NAMALWA (cell line): ENCODE results near the gene PPT2.
"Not testable (repeated sequence)": the region's sequence is repeated elsewhere in the genome, so short reads cannot be mapped to it uniquely, and the experiment has no call there.

Experiments used
- DNase-seq: peaks from one replicate; pipeline ENCODE4 v3.0.0-alpha.2; 2015; ENCODE audit warnings: low spot score

The PPT2 gene

DNA sequence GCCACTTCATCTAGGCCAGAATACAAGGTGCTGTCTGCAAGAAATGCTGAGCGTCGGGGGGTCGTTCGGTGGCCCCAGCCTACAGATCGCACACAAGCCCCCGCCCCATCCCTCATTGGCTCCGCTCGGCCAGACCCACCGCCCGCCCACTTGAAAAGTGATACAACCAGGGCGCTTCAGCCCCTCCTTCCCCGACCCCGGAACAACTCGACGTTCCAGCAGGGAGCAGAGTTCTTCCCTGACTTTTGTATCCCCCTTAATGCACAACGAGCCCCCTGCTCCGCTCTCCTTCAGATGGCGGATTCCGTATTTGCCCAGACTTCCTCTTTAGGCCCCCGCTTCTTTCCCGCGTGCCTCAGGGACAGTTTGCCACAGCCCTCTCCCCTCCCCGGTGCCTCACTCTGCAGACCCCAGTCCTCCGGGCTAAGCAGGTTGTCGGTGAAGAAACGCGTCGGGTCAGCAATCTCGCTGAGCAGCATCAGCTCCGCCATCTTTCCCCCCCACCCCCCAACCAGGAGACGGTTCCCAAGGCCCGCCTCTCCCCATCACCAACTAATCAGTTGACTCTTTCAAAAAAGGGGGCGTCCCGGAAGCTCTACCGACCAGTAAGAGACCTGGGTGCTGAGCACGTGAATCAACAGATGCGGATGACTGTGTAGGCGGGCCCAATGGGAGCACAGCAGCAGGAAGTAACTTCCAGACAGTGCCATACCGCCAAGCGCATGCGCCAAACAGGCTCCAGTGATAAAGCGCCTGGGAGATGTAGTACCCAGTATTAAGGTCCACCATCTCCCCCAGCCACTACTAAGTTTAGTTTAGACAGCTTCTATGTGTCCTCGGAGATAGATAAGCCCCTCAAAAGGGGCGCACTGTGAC lies 26.0 kb upstream of the PPT2 start, which contains the start of gene ATF6B:
TSS of gene ATF6B (minus strand) at position 530 of the 876 bp plus-strand sequence. CDS start at position 491, 39 bp downstream.
- peak; percentile 100 for DNase-seq

DNA sequence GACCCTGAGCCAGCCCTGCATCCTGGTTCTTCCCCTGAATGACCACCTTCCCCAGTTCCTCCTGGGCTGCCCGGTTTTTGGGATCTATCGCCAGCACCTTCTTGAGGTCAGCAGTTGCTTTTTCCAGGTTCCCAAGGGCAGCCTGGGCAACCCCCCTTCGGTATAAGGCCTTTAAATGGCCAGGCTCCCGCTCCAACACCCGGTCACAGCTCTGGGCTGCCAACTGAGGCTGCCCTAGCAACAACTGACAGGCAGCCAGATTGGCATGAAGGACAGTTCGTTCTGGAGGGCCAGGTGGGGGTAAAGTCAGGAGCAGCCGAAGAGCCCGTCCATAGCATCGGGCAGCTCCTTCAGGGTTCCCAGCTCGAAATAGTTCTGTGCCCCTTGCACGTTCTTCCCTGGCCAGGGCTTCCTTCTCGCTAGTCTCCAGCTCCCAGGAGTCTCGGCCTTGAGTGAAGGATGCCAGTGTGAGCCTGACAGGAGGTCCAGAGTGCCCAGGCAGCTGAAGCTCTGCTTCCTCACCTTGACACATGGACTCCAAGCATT lies 25.1 kb upstream of the PPT2 start:
- DNase-seq: no peak

DNA sequence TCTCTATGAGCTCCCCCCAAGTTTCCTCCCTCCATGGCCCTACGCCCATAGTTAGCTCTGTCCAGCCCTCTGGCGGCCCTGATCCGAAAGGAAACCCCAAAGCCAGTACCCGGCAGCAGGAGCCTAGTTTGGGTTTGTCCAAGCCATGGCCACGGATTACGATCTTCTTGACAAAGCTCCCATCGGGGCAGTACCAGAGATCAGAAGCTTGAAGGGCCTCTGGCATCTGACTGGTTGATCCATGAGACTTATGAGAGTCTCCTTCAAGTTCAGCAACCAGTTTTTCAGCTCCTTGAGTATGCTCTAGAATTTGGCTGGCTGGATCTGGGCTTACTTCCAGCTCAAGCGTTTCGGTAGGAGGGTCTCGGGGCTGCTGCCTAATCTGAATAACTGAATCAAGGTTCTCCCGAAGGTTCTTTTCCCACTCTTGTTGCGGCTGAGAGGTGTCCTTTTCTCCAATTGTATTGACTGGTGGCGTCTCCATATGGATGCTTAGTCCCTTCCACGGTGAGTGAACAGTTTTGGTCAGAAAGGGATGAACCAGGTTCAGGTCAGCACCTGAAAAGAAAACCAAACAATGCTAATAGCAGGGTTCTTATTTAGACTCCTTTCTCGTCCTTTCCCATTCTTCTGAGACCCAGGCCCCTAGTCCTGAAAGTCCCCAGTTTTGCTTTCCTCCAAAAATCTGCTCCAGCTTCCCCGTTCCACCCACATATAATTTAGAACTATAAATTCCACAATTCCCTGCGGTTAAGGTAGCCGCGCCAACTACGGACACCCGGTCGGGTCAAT lies 24.4 kb upstream of the PPT2 start:
- DNase-seq: no peak

DNA sequence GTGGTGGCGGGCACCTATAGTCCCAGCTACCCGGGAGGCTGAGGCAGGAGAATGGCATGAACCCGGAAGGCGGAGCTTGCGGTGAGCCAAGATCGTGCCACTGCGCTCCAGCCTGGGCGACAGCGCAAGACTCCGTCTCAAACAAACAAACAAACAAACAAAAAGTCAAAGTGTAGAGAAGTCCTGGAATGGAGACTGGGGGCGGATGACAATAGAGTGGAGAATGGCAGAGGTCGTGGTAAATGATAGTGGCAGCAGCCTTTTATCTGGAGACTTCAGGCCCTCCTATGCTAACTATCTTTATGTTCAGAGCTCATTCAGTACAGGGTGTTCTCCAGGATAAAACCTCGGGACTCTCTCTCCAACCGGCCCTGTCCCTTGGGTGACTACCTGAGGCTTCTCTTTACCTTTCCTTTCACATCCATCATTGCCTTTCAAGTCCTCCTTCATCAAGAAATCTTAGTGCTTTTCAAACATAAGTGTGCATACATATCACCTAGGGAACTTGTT lies 22.4 kb upstream of the PPT2 start:
- no peak for DNase-seq

DNA sequence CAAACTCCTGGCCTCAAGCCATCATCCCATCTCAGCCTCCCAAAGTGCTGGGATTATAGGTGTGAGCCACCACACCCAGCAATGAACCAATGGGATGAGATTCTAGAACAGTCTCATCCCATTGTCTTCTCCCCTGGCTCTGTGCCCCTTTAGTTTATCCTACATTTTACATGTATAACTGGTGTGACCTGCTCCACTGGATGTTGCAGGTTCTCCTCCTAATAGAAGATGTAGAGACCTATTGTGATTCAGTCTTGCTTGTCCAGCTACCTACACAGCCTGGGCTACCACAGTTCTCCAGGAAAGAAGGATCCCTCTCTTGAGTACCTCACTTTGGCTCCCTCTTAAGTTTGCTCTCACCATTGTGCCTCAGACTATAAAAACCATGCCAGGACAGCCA lies 21.8 kb upstream of the PPT2 start:
- DNase-seq: no peak

DNA sequence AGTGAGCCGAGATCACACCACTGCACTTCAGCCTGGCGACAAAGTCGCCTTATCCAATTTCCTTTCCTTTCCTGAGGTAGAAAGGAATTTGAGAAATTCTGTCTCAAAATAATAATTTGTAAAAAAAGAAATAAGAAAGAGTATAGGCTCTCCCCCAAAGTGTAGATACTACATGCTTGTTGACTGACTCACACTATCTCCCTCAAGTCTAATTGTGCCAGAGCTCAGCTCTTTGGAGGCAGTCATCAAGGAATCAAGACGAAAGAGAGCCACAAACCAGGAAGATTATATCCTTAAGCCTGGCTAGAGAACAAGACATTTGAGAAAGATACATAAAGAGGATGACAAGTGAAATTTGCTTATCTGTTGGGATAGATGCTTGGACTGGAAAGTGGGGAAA lies 20.2 kb upstream of the PPT2 start:
- no peak for DNase-seq

DNA sequence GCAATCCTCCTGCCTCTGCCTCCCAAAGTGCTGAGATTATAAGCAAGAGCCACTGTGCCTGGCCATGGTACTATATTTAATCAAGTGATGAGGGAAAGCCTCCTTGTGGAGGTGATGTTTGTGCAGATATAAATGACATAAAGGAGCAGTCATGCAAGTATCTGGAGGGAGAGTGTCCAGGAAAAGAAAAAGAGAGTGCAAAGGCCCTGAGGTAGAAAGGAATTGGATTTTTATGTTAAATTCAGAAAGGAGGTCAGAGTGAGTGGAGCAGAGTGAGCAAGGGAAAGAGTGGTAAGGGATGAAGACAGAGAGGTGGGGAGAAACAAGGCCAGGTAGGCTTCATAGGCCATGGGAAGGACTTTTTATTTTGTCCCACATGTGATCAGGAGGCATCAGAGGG lies 16.5 kb upstream of the PPT2 start:
- DNase-seq: no peak

DNA sequence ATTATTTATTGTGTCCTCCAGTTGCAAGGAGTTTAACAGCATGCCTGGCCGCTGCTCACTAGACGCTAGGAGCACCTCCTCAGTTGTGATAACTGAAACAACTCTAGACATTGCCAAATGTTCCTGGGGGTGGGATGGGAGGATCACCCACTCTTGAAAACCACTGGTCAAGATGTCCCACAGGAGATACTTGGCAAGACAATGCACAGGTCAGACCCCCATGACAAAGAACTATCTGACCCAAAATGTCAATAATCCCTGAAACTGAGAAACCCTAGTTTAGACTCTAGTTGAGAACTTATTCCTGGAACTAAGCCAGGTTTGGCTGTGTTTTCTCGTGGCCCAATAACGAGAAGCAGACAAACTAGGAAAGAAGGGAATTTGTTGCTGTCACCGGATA lies 14.4 kb upstream of the PPT2 start:
- DNase-seq: no peak

DNA sequence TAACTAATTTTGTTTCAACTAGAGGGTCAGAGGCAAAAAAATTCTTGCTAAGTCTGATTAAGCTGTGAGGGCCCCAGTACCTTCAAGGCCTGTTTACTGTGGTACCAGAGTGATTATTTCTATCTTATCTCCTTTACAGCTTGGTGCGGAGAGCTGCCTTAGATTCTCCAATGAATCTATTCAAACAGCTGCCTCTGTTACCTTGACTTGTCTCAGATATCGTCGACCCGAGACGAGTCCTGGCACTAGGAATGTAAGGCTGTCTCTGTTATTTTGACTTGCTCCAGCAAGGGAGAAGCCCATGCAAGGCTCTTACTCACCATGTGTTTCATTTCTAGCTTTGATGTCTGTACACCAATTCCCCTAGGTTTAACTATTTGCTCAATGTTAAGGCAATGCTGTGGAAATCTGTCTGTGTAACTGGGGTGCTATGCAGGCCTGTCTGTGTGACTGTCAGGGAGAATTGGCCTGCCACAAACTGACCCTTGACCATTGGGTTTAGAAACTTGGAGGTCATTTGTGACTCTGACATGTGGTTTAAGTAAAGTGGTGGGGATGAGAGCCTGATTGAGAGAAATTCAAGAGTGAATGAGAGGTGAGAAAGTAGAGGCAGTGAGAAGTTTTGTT lies 13.4 kb upstream of the PPT2 start:
- DNase-seq: no peak

DNA sequence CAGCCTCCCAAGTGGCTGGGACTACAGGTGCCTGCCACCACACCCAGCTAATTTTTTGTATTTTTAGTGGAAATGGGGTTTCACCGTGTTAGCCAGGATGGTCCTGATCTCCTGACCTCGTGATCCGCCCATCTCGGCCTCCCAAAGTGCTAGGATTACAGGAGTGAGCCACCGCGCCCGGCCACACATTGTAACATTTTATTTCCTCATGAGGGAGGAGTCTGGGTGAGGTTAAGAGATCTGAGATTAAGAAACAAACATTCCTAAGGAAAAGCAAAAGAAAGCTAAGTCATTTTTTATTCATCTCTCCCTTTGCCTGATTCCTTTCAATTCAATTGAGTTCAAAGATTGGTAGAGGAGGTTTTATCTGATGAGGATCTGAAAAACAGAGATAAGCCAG lies 9.7 kb upstream of the PPT2 start:
- DNase-seq: not testable (repeated sequence)

DNA sequence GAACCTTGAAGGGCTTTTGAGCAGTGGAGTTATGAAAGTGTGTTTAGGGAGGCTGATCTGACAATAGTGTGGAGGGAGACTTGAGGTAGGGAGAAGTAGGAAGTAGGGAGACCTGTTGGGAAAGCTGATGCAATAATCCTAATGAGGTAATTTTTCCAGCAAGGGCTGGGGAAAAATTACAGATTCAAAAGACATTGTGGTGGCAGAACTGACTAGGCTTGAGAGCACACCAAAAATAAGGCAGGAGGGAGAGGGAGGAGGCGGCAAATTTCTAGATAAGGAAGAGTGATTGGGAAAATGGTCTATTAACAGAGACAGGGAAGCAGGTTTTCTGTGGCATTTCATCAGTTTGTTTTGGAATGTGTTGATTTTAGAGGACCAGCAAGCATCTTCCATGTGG lies 7.7 kb upstream of the PPT2 start:
- no peak for DNase-seq

DNA sequence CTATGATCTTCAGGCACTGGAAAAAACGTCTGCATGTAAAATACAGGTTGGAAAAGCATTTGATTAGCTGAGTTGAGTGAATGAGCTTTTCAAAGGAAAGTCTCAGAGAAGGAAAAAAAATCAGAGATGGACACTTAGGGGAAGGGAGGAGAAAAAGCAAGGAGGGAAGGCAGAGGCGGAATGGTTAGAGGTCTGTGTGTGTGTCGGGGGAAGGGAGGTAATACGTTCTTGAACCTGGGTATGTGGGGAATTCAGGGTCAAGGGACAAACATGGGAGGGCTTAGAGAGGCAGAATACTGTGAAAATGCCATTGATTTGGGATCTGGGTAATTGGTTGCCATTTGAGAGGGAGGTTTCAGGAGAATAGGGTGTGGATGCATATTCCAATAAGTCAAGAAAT lies 7.3 kb upstream of the PPT2 start:
- no peak for DNase-seq

DNA sequence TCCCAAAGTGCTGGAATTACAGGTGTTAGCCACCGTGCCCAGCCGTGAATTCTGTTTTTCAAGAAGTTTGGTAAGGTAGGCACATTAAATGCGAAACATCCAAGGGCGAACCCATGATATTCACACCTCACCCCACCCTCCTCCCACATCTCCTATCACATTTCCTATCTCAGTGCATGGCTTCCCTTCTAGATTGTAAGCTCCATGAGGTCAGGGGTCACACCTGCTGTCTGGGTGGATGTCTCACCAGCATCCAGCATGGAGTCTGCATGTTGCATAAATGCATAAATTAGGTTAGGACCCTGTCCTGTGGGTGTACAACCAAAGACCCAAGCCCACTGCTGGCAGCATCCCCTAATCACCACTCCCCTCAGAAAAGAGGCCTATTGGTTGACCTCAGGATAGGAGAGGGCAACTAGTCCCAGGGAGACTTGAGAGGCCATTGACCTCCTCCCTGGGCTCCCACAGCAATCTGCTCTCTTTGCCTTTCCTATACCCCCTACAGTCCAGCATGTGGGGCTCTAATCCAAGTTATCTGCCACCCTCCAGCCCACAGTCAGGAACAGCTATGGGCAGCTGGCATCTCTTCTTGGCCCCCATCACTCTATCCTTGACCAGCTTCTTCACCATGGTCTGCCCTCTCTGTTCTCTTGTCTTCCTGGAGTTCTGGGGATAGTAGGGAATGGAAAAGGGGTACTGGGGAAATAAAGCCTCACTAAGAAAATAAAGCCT lies 6.4 kb upstream of the PPT2 start:
- no peak for DNase-seq

DNA sequence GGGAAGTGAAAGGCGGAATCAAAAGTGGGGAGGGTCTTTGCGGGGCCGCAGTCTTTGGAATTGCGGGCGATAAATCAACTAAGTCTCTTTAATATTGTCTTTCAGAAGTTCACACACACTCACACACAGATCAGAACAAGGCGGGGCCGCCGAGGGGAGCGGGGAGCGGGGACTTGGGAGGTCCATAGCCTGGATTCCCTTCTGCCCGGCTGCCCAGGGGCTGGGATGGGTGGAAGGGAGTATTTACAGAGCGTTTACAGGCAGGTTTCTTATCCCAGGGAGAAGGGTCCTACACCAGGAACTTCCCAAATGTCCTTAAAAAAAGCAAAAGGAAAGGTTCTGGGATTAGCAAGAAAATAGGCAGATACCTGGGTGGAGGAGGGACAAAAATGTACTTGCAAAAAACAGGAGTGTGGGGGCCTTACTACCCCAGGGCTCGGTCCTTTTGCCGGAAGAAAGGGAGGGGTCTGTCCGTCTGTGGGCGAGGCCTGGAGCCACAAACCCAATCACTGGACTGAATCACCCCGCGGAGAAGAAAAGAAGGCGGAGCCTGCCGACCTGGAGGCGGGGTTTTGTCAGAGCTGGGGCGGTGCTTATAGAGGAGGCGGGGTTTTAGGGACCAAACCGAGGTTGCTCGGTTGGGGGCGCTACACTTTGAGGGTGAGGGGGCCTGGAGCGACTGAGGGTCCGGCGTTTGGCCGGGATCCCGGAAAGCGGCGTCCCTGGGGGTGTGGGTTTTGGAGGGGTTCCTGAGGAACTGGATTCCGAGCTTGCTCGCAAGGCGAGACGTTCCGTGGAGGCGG lies 5.5 kb upstream of the PPT2 start:
- peak; percentile 62 for DNase-seq

DNA sequence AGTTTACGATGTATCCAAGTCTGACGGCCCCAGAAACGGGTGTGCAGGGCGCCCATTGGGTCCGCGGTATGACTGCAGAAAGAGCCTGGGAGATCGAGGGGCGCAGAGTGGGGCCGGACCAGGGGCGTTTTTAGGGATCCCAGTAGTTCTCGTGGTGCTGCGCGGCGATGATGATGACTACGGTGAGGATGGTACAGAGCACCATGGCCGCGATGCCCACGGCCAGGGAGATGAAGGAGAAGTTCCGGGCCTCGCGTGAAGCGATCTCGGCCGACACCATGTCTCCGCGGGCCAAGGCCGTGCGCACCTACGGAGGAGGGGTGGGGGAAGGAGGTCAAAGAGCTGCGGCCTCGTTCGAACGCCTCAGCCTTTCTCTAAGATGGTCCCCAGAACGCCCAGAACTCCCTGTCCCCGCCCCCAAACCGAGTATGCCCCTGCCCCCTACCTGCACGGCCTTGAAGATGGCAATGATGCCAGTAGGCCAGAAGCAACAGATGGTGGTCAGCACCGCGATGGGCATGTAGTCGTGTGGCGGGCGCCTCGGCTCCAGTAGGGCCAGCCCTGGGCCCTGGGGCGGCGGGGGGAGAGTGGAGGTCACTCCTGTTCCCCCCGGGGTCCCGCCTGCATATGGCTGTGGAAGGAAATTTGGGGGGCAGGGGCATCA lies 4.7 kb upstream of the PPT2 start:
- DNase-seq: no peak

DNA sequence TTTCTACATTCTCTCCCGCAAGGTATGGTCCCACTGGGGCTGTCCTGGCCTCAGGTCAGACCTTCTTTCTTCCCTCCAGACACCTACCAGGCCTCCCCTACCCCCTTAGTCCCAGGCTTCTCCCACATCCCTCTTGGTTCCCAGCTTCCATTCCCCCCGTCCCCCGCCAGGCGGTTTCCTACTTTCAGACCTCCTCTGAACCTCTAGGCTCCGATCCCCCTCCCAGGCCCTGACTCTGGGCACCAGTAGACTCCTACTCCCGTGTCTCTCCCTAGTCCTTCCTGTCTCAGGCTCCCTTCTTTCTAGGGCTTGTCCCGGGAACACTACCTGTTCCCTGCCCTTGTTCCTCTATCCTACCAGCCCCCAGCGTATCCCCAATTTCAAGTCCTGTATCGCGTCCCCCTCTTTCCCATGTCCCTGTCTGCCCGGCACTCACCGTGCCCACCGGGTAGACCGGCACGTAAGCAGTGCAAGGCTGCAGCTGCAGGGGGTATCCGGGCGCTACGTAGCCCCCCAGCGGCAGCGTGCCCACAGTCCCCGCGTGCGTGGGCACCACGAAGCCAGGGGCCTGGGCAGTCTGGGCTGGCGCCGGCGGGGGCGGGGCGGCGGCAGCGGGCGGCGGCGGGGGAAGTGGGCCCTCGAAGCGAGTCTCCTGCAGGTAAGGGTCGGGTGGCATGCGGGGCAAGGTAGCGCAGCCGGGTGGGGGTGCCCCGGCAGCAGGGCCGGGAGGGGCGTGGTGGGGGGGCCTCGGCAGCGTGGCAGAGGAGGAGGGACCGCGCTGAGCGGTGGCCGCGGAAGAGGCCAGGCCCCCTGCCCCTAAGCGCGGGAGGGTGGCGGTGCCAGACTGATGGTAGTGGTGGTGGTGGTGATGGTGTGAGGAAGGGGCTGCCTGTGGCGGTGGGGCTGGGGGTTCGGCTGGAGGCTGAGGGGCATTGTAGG lies 3.7 kb upstream of the PPT2 start:
- no peak for DNase-seq

DNA sequence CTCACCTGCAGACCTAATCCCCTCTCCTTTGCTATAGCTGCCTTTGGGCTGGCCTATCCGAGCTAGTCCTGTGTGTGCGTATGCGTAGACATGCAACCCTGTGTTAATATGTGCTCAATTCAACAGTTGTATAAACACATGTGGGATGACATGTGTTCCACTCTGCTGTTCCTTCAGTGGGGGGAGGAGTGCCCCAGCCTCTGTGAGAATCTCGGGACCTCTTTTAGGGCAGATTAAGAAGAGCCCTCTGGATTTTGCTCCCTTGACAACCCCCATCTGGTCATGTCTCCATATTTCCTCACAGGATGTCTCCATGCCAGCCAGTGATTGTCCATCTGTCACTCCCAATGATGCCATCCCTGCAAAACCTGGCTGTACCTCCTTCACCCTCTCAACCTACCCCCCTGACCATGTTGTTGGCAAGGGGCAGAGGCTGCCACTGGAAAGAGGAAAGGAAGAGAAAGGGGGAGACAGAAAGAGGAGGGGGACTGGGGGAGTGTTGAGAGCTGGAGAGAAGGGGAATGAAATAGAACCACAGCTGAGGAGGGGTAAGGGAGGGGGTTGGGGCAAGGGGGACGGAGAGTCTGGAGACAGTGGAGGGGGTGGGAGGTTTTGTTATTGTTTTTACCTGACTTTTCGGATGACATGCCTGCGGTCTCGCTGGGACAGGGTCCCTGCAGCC lies 2.6 kb upstream of the PPT2 start:
- DNase-seq: no peak
